ENCODE results near the gene ADPRHL1. TPM values are rescaled to one million over a fixed set of nuclear protein-coding genes. Genes with fewer than 3 reads are reported as not detected.

ADPRHL1 gene
- polyA plus RNA-seq, 3 donors: 0.15 to 0.52 (median 0.27) TPM

- Histone ChIP-seq H3K4me1 (ENCODE audit: control insufficient read depth in 1 of 2, insufficient read depth in 2 of 2, low read length in 2 of 2) (no peaks in the 10 kb centered on the region), H3K79me2 (ENCODE audit: insufficient read depth, low read length) (no peaks in the 10 kb centered on the region), H3K9me3 (replicated peaks in 1 of 2; ENCODE audit: control insufficient read depth in 1 of 2, insufficient read depth in 1 of 2, low read length in 2 of 2) (no peaks in the 10 kb centered on the region), H2AFZ (ENCODE audit: insufficient read depth, low read depth, low read length, poor library complexity, severe bottlenecking) (no peak overlapping the region), H3K4me3 (replicated peaks in 1 of 3; ENCODE audit: low read depth in 2 of 3, low read length in 3 of 3) (no peak overlapping the region), H3K27ac (ENCODE audit: low read depth in 1 of 2, low read length in 2 of 2) (no peak overlapping the region), H3K9ac (ENCODE audit: insufficient read depth, low read length, poor library complexity, severe bottlenecking) (no peak overlapping the region), H4K20me1 (ENCODE audit: insufficient read depth, low read length) (no peaks in the 10 kb centered on the region), H3K36me3 (replicated peaks in 1 of 2; ENCODE audit: control insufficient read depth in 1 of 2, insufficient read depth in 2 of 2, low read length in 2 of 2) (peaks cover 51 to 78% of the 10 kb centered on the region in 2 donors), H3K4me2 (replicated peaks; ENCODE audit: extremely low read depth, low read length, poor library complexity, severe bottlenecking) (no peak overlapping the region), H3K27me3 (ENCODE audit: control insufficient read depth in 2 of 2, insufficient read depth in 2 of 2, low read length in 2 of 2) (no peaks in the 10 kb centered on the region)
- H3K36me3 Mint-ChIP-seq: peaks cover 59 to 77% of the 10 kb centered on the region in 2 donors
- intact Hi-C loops (cut with micrococcal nuclease): no loop called here
- no peaks in the 10 kb centered on the region for H3K27me3 Mint-ChIP-seq (ENCODE audit: low read depth in 3 of 3)
- no peak for DNase-seq
- WGBS (ENCODE audit: insufficient coverage): 97% methylated on average over 14 of the region's 14 CpGs
- peaks cover 2% of the 10 kb centered on the region for H3K4me1 Mint-ChIP-seq
- no peaks in the 10 kb centered on the region for H3K9me3 Mint-ChIP-seq
- no peak for TF ChIP-seq CTCF (IDR thresholded peaks at IDR 0.05)
- H3K4me3 Mint-ChIP-seq: no peak overlapping the region
- H3K27ac Mint-ChIP-seq: no peak overlapping the region
Observed at GRCh38 chr13:113460599-113460998, 7.3 kb upstream of the ADPRHL1 start.

GRCh38 chr13:113460064-113460555 is 6.8 kb upstream of the ADPRHL1 start:
- Mint-ChIP-seq H3K4me3 (no peak overlapping the region), H3K27ac (peak overlapping the region in 1 of 7 donors; percentile 60), H3K36me3 (peaks cover 64 to 77% of the 10 kb centered on the region in 2 donors), H3K4me1 (no peaks in the 10 kb centered on the region), H3K27me3 (ENCODE audit: low read depth in 3 of 3) (no peaks in the 10 kb centered on the region), H3K9me3 (no peaks in the 10 kb centered on the region)
- no peak overlapping the region for H3K27ac ChIP-seq (ENCODE audit: low read depth in 1 of 2, low read length in 2 of 2)
- DNase-seq: no peak
- intact Hi-C loops (cut with micrococcal nuclease): no loop called here
- no peak for TF ChIP-seq CTCF (IDR thresholded peaks at IDR 0.05)
- H4K20me1 ChIP-seq (ENCODE audit: insufficient read depth, low read length): no peaks in the 10 kb centered on the region
- H3K79me2 ChIP-seq (ENCODE audit: insufficient read depth, low read length): no peaks in the 10 kb centered on the region
- no peaks in the 10 kb centered on the region for H3K27me3 ChIP-seq (ENCODE audit: control insufficient read depth in 2 of 2, insufficient read depth in 2 of 2, low read length in 2 of 2)
- H3K4me3 ChIP-seq (replicated peaks in 1 of 3; ENCODE audit: low read depth in 2 of 3, low read length in 3 of 3): no peak overlapping the region
- WGBS (ENCODE audit: insufficient coverage): 86% methylated on average over 14 of the region's 14 CpGs
- H3K36me3 ChIP-seq (replicated peaks in 1 of 2; ENCODE audit: control insufficient read depth in 1 of 2, insufficient read depth in 2 of 2, low read length in 2 of 2): peaks cover 56 to 83% of the 10 kb centered on the region in 2 donors
- H2AFZ ChIP-seq (ENCODE audit: insufficient read depth, low read depth, low read length, poor library complexity, severe bottlenecking): no peak overlapping the region
- no peaks in the 10 kb centered on the region for H3K9me3 ChIP-seq (replicated peaks in 1 of 2; ENCODE audit: control insufficient read depth in 1 of 2, insufficient read depth in 1 of 2, low read length in 2 of 2)
- no peaks in the 10 kb centered on the region for H3K4me1 ChIP-seq (ENCODE audit: control insufficient read depth in 1 of 2, insufficient read depth in 2 of 2, low read length in 2 of 2)
- H3K4me2 ChIP-seq (replicated peaks; ENCODE audit: extremely low read depth, low read length, poor library complexity, severe bottlenecking): no peak overlapping the region
- H3K9ac ChIP-seq (ENCODE audit: insufficient read depth, low read length, poor library complexity, severe bottlenecking): no peak overlapping the region

Data from CD14-positive monocyte (primary cell).